GM12878 (cell line): ENCODE data around the gene SLC35E2B.

Source experiments
- CEBPB ChIP-seq, 2 experiments: fragments of 150-350 bp in 1 of 2; IDR thresholded peaks; 2 replicates each; pipeline ENCODE4 v1.6.1; 2012 to 2014; ENCODE audit warnings: low read depth in 2 of 2, low read length in 2 of 2, borderline replicate concordance in 1 of 2, inconsistent platforms in 1 of 2
- CTCF ChIP-seq, 3 experiments: IDR thresholded peaks in 2 of 3; conservative IDR thresholded peaks in 1 of 3; 2 replicates each; pipeline ENCODE4 v1.5.1; 2011; ENCODE audit warnings: low read depth in 3 of 3, low read length in 3 of 3, mild to moderate bottlenecking in 3 of 3, control low read depth in 2 of 3, moderate library complexity in 2 of 3, inconsistent platforms in 1 of 3, mixed read lengths in 1 of 3; ENCODE audit not compliant: control insufficient read depth in 2 of 3, insufficient read depth in 1 of 3; ENCODE audit errors: extremely low read depth in 1 of 3
- EZH2 ChIP-seq: IDR thresholded peaks from 2 replicates; pipeline ENCODE4 v1.6.1; 2012; ENCODE audit warnings: low read depth, mild to moderate bottlenecking, control low read depth, inconsistent platforms, low read length, borderline replicate concordance; ENCODE audit not compliant: control insufficient read depth
- HCFC1 ChIP-seq: fragments of 150-350 bp; IDR thresholded peaks from 2 replicates; pipeline ENCODE4 v1.6.1; 2014; ENCODE audit warnings: low read length
- HDAC6 ChIP-seq: fragments of 200-600 bp; sonication (generic); IDR thresholded peaks from one replicate; pipeline ENCODE4 v1.8.0; 2017; ENCODE audit warnings: antibody characterized with exemption; ENCODE audit not compliant: unreplicated experiment
- POLR2A ChIP-seq: IDR thresholded peaks from 2 replicates; pipeline ENCODE4 v1.6.1; 2011; ENCODE audit warnings: low read depth, mild to moderate bottlenecking, low read length
- RCOR1 ChIP-seq: conservative IDR thresholded peaks from 2 replicates; pipeline ENCODE4 v1.6.1; 2012; ENCODE audit warnings: low read depth, low read length, improper control_type of control experiment
- REST ChIP-seq: IDR thresholded peaks from 2 replicates; pipeline ENCODE4 v1.6.1; 2012; ENCODE audit warnings: mild to moderate bottlenecking, low read depth, low read length
- STAT1 ChIP-seq: fragments of 450-650 bp; conservative IDR thresholded peaks from 2 replicates; pipeline ENCODE4 v1.6.1; 2014; ENCODE audit warnings: antibody characterized with exemption, mild to moderate bottlenecking
- TCF7 ChIP-seq: IDR thresholded peaks from 2 replicates; pipeline ENCODE4 v1.6.1; 2014; ENCODE audit warnings: antibody characterized with exemption, borderline replicate concordance
- ZZZ3 ChIP-seq: IDR thresholded peaks from 2 replicates; pipeline ENCODE4 v1.6.1; 2011; ENCODE audit warnings: low read depth; ENCODE audit not compliant: control insufficient read depth, insufficient read length
- TF ChIP-seq, protein P1 (sequence below): IDR thresholded peaks from 2 replicates; pipeline ENCODE4 v1.6.1; 2011; ENCODE audit warnings: low read depth, low read length, improper control_type of control experiment, borderline replicate concordance
- TF ChIP-seq, protein P2 (sequence below): fragments of 450-650 bp; IDR thresholded peaks from 2 replicates; pipeline ENCODE4 v1.6.1; 2017; ENCODE audit warnings: mild to moderate bottlenecking

- TF ChIP-seq TCF7 (no peak), CEBPB (IDR thresholded peaks at IDR 0.05; ENCODE audit: borderline replicate concordance in 1 of 2, low read depth in 2 of 2, low read length in 2 of 2) (no peak), HDAC6 (no peak), EZH2 (no peak), CTCF (IDR thresholded peaks at IDR 0.05 in 2 of 3, conservative IDR thresholded peaks at IDR 0.05 in 1 of 3; ENCODE audit: control insufficient read depth in 2 of 3, extremely low read depth in 1 of 3, insufficient read depth in 1 of 3, low read depth in 3 of 3, low read length in 3 of 3) (peak; percentile 70 to 84 (median 74)), RCOR1 (0 out of 2 replicates have a peak, but pooled peaks have one; percentile 21), ZZZ3 (no peak), POLR2A (peak; percentile 15), HCFC1 (0 out of 2 replicates have a peak, but pooled peaks have one; percentile 31), REST (no peak), STAT1 (no peak)
- TF ChIP-seq, protein P1, sequence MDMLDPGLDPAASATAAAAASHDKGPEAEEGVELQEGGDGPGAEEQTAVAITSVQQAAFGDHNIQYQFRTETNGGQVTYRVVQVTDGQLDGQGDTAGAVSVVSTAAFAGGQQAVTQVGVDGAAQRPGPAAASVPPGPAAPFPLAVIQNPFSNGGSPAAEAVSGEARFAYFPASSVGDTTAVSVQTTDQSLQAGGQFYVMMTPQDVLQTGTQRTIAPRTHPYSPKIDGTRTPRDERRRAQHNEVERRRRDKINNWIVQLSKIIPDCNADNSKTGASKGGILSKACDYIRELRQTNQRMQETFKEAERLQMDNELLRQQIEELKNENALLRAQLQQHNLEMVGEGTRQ = no peak
- TF ChIP-seq, protein P2, sequence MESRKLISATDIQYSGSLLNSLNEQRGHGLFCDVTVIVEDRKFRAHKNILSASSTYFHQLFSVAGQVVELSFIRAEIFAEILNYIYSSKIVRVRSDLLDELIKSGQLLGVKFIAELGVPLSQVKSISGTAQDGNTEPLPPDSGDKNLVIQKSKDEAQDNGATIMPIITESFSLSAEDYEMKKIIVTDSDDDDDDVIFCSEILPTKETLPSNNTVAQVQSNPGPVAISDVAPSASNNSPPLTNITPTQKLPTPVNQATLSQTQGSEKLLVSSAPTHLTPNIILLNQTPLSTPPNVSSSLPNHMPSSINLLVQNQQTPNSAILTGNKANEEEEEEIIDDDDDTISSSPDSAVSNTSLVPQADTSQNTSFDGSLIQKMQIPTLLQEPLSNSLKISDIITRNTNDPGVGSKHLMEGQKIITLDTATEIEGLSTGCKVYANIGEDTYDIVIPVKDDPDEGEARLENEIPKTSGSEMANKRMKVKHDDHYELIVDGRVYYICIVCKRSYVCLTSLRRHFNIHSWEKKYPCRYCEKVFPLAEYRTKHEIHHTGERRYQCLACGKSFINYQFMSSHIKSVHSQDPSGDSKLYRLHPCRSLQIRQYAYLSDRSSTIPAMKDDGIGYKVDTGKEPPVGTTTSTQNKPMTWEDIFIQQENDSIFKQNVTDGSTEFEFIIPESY = peak; percentile 79; the same call in 1 of the 2 replicates
These were observed 13.8 kb downstream of the SLC35E2B start for GRCh38 chr1:1678581-1679380.
